ENCODE data around the gene PCCA. TPM values are rescaled to one million over a fixed set of nuclear protein-coding genes. Genes with fewer than 3 reads are reported as not detected.

PCCA gene
- total RNA-seq, 1 experiment from 2014 or later: 16.1 TPM

DNA sequence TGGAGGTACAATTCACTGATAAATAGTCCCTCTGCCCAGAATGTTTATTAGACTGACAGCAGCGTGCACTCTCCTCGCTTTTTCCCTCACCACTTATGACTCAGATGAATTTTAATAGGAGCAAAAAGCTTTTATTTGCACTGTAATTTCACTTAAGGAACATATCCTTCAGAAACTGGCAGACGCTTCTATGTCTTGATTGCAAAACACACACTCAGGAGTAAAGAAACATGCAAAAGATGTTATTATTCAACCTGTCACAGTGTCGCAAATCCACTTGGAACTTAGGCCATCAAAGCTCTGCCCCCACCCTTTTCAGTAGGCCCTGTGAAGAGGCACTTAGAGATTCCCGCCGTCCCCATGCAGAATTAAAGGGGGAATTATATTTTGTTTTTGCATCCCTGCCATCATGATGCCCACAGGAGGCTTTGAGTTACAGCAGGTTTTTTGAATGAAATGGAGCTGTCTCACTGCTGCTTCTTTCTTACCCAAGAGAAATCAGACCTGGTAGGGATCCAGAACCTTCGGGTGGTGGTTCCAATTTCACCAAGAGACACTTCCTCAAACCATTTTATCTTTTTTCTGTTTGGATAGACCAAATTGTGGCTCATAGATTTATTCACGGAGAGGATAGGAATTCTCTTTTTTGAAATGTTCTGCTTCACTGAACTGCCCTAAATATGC, 425.2 kb downstream of the PCCA start:
- no peaks in the 10 kb centered on the region for H3K4me1 ChIP-seq (replicated peaks; ENCODE audit: insufficient read depth)
- H3K27ac ChIP-seq: no peak overlapping the region
- no peaks in the 10 kb centered on the region for H3F3A ChIP-seq (ENCODE audit: insufficient read depth, low read depth)
- H3K4me2 ChIP-seq: no peak overlapping the region
- no peaks in the 10 kb centered on the region for H3K9me2 ChIP-seq (ENCODE audit: insufficient read depth)
- no peak overlapping the region for H3K4me3 ChIP-seq
- BruUV-seq (replicated peaks): no TSS peak
- H3K27me3 ChIP-seq (ENCODE audit: insufficient read depth, low read depth): no peaks in the 10 kb centered on the region
- ChIA-PET POLR2A (ENCODE audit: unreplicated experiment) (no interaction called here), CTCF (interaction anchor here (0.9 to 1.2 kb wide), 2 partner anchors 597 to 606 kb away, joined by 3 to 4 read pairs; no protein-coding TSS in a partner anchor)
- intact Hi-C loops (cut with micrococcal nuclease; ENCODE audit: unreplicated experiment): loop anchor here (1.0 to 10.0 kb wide), 5 partner anchors 279 to 857 kb away; partner anchors contain the start of gene ZIC2
- H3K36me3 ChIP-seq (ENCODE audit: low read depth): no peaks in the 10 kb centered on the region
- no peaks in the 10 kb centered on the region for H4K20me1 ChIP-seq (ENCODE audit: insufficient read depth)
- no peaks in the 10 kb centered on the region for H3K79me2 ChIP-seq (ENCODE audit: low read depth)
- H2AFZ ChIP-seq: no peak overlapping the region
- TF ChIP-seq, protein P1, sequence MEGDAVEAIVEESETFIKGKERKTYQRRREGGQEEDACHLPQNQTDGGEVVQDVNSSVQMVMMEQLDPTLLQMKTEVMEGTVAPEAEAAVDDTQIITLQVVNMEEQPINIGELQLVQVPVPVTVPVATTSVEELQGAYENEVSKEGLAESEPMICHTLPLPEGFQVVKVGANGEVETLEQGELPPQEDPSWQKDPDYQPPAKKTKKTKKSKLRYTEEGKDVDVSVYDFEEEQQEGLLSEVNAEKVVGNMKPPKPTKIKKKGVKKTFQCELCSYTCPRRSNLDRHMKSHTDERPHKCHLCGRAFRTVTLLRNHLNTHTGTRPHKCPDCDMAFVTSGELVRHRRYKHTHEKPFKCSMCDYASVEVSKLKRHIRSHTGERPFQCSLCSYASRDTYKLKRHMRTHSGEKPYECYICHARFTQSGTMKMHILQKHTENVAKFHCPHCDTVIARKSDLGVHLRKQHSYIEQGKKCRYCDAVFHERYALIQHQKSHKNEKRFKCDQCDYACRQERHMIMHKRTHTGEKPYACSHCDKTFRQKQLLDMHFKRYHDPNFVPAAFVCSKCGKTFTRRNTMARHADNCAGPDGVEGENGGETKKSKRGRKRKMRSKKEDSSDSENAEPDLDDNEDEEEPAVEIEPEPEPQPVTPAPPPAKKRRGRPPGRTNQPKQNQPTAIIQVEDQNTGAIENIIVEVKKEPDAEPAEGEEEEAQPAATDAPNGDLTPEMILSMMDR (conservative IDR thresholded peaks at IDR 0.05): no peak
- TF ChIP-seq EZH2 (IDR thresholded peaks at IDR 0.05; ENCODE audit: low read depth): no peak
- no peaks in the 10 kb centered on the region for H3K9me3 ChIP-seq (ENCODE audit: insufficient read depth, low read depth)
- DNase-seq: no peak

DNA sequence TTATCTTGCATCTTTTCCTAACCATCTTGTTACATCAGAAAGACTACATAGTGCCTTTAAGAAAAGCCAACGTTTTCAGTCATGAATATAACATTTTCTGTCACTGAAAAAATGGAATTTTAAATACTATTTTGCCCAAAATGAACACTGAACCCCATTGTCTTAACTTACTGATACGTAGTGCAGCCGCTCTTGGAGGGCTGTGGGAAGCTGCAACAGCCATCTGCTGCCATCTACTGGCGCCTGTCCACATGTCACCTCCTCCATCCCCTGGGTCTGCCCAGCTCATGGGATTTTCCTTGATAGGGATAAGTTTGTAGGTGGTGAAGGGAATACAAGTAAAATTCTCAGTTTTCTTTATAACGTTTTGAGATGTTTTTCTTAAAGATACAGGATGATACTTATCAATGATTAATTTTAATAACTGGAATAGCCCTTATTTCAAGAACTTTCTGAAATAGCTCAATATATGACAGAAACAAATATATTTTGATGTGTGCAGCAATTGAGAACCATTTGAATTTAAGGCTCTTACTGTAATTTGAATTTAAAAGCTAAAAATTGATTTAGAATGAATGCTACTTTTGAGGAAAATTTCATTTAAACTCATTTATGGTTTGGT, 426.0 kb downstream of the PCCA start:
- TF ChIP-seq EZH2 (IDR thresholded peaks at IDR 0.05; ENCODE audit: low read depth): no peak
- TF ChIP-seq, protein P1 (conservative IDR thresholded peaks at IDR 0.05): peak; percentile 97
- Histone ChIP-seq H3K9me3 (ENCODE audit: insufficient read depth, low read depth) (no peaks in the 10 kb centered on the region), H3K4me1 (replicated peaks; ENCODE audit: insufficient read depth) (no peaks in the 10 kb centered on the region), H3K27ac (no peak overlapping the region), H3K9me2 (ENCODE audit: insufficient read depth) (no peaks in the 10 kb centered on the region), H3K27me3 (ENCODE audit: insufficient read depth, low read depth) (no peaks in the 10 kb centered on the region), H4K20me1 (ENCODE audit: insufficient read depth) (no peaks in the 10 kb centered on the region), H3K36me3 (ENCODE audit: low read depth) (no peaks in the 10 kb centered on the region), H3K4me2 (no peak overlapping the region), H2AFZ (no peak overlapping the region), H3K4me3 (no peak overlapping the region), H3F3A (ENCODE audit: insufficient read depth, low read depth) (no peaks in the 10 kb centered on the region), H3K79me2 (ENCODE audit: low read depth) (no peaks in the 10 kb centered on the region)
- intact Hi-C loops (cut with micrococcal nuclease; ENCODE audit: unreplicated experiment): loop anchor here (1.0 to 10.0 kb wide), 5 partner anchors 280 to 858 kb away; partner anchors contain the start of gene ZIC2
- DNase-seq: peak; percentile 42 to 62
- BruUV-seq (replicated peaks): no TSS peak
- ChIA-PET CTCF (interaction anchor here (0.6 to 1.2 kb wide), 4 partner anchors 305 to 607 kb away, joined by 3 to 4 read pairs (median 3); no protein-coding TSS in a partner anchor), POLR2A (ENCODE audit: unreplicated experiment) (no interaction called here)

DNA sequence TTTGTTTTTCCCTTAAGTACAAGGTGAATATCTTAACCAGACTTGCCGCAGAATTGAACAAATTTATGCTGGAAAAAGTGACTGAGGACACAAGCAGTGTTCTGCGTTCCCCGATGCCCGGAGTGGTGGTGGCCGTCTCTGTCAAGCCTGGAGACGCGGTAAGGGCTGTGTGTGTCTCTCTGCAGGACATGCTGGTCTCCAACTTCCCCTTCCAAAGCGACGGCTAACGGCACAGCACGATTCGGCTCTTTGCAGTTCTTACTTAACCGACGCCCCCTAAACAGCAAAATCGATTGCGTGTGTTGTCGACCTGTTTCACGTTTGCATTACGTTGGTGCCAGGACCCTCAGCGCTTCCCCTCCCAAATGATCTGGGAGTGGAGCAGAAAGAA, 426.5 kb downstream of the PCCA start:
- Histone ChIP-seq H2AFZ (no peak overlapping the region), H3K27me3 (ENCODE audit: insufficient read depth, low read depth) (no peaks in the 10 kb centered on the region), H3K4me2 (no peak overlapping the region), H3K4me1 (replicated peaks; ENCODE audit: insufficient read depth) (no peaks in the 10 kb centered on the region), H3F3A (ENCODE audit: insufficient read depth, low read depth) (no peaks in the 10 kb centered on the region), H4K20me1 (ENCODE audit: insufficient read depth) (no peaks in the 10 kb centered on the region), H3K9me2 (ENCODE audit: insufficient read depth) (no peaks in the 10 kb centered on the region), H3K4me3 (no peak overlapping the region), H3K27ac (no peak overlapping the region), H3K79me2 (ENCODE audit: low read depth) (no peaks in the 10 kb centered on the region), H3K9me3 (ENCODE audit: insufficient read depth, low read depth) (no peaks in the 10 kb centered on the region), H3K36me3 (ENCODE audit: low read depth) (no peaks in the 10 kb centered on the region)
- TF ChIP-seq, protein P1 (conservative IDR thresholded peaks at IDR 0.05): no peak
- no peak for TF ChIP-seq EZH2 (IDR thresholded peaks at IDR 0.05; ENCODE audit: low read depth)
- CTCF ChIA-PET: interaction anchor here (0.6 to 1.2 kb wide), 4 partner anchors 306 to 607 kb away, joined by 3 to 4 read pairs (median 3); no protein-coding TSS in a partner anchor
- no peak for DNase-seq
- intact Hi-C loops (cut with micrococcal nuclease; ENCODE audit: unreplicated experiment): loop anchor here (2.0 to 10.0 kb wide), 3 partner anchors 281 to 859 kb away; partner anchors contain the start of gene ZIC2
- POLR2A ChIA-PET (ENCODE audit: unreplicated experiment): no interaction called here
- BruUV-seq (replicated peaks): no TSS peak

Data from PC-9 (cell line).